ENCODE data around the gene PHOSPHO2. TPM values are rescaled to one million over a fixed set of nuclear protein-coding genes. Genes with fewer than 3 reads are reported as not detected.

Gene PHOSPHO2
- total and polyA plus RNA-seq, 9 of the 15 experiments (the other 6 are each of a cell fraction or from before 2014, with no cell fraction given), result 7.8 to 19.1 (median 11.7) TPM

- no peaks in the 10 kb centered on the region for H3K9me1 ChIP-seq (ENCODE audit: control insufficient read depth, insufficient read depth, low read length)
- 2% methylated on average over 17 of the region's 17 CpGs for WGBS (ENCODE audit: insufficient coverage, low coverage, missing lambda C conversion rate)
- H3K27ac ChIP-seq (ENCODE audit: extremely low read depth, low read depth, low read length), result peak overlapping the region; percentile 21; the same call in 1 of the 3 replicates
- FAIRE-seq (peak; percentile 89), ATAC-seq (peak; percentile 76), DNase-seq (ENCODE audit: extremely low read depth in 1 of 4, low spot score in 3 of 4) (peak; percentile 29 to 76 (median 52))
- in situ Hi-C loops (cut with MboI), result no loop called here
- H3K4me3 ChIP-seq, result peak overlapping the region; percentile 29
- CTCF ChIA-PET (ENCODE audit: low intra/inter-chr PET ratio), result no interaction called here
- H3K27me3 ChIP-seq (ENCODE audit: control insufficient read depth in 2 of 2, insufficient read depth in 2 of 2, low read length in 2 of 2), result no peaks in the 10 kb centered on the region
- no TSS peak for BruUV-seq (replicated peaks)
- no peaks in the 10 kb centered on the region for H3K9me3 ChIP-seq (replicated peaks; ENCODE audit: control insufficient read depth, insufficient read depth, low read depth, low read length)
- no peaks in the 10 kb centered on the region for H3K79me2 ChIP-seq (ENCODE audit: control insufficient read depth, insufficient read depth, low read length)
- peak overlapping the region; percentile 4 to 75; a peak in 1 of 4 replicates for H3K9ac ChIP-seq (ENCODE audit: insufficient read depth in 1 of 2, low read depth in 2 of 2, low read length in 2 of 2)
- H3K4me1 ChIP-seq (replicated peaks in 1 of 2; ENCODE audit: control insufficient read depth in 2 of 2, insufficient read depth in 2 of 2, low read length in 2 of 2), result peaks cover 23 to 48% of the 10 kb centered on the region in 2 experiments
- H3K36me3 ChIP-seq (ENCODE audit: control insufficient read depth, insufficient read depth, low read length), result peaks cover 3% of the 10 kb centered on the region; the same call in 1 of the 3 replicates
- POLR2A ChIA-PET, result interaction anchor here (0.7 to 4.7 kb wide), 13 partner anchors 10 to 337 kb away, joined by 3 to 60 read pairs (median 5); partner anchors contain the start of gene KLHL23
- intact Hi-C loops (cut with micrococcal nuclease), result no loop called here
- peak overlapping the region; percentile 71 for H3K4me2 ChIP-seq (ENCODE audit: insufficient read depth, low read length)
- H4K20me1 ChIP-seq (replicated peaks; ENCODE audit: control insufficient read depth, insufficient read depth, low read length), result no peaks in the 10 kb centered on the region
- peak overlapping the region; percentile 60 for H2AFZ ChIP-seq (ENCODE audit: low read depth, low read length)
- TF ChIP-seq, protein P1, sequence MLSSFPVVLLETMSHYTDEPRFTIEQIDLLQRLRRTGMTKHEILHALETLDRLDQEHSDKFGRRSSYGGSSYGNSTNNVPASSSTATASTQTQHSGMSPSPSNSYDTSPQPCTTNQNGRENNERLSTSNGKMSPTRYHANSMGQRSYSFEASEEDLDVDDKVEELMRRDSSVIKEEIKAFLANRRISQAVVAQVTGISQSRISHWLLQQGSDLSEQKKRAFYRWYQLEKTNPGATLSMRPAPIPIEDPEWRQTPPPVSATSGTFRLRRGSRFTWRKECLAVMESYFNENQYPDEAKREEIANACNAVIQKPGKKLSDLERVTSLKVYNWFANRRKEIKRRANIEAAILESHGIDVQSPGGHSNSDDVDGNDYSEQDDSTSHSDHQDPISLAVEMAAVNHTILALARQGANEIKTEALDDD (IDR thresholded peaks at IDR 0.05), result peak; percentile 99
- TF ChIP-seq ZNF511 (CRISPR knock-in tag; IDR thresholded peaks at IDR 0.05), result no peak; the same call in 1 of the 2 replicates
- TF ChIP-seq BMI1 (IDR thresholded peaks at IDR 0.05; ENCODE audit: low read length), result no peak
- TF ChIP-seq FOXJ2 (tag; IDR thresholded peaks at IDR 0.05), result 0 out of 2 replicates have a peak, but pooled peaks have one; percentile 23
- no peak for TF ChIP-seq ERF (CRISPR knock-in tag; IDR thresholded peaks at IDR 0.05)
- peak; percentile 54; the same call in 1 of the 2 replicates for TF ChIP-seq NCOR1 (IDR thresholded peaks at IDR 0.05)
- TF ChIP-seq, protein P2, sequence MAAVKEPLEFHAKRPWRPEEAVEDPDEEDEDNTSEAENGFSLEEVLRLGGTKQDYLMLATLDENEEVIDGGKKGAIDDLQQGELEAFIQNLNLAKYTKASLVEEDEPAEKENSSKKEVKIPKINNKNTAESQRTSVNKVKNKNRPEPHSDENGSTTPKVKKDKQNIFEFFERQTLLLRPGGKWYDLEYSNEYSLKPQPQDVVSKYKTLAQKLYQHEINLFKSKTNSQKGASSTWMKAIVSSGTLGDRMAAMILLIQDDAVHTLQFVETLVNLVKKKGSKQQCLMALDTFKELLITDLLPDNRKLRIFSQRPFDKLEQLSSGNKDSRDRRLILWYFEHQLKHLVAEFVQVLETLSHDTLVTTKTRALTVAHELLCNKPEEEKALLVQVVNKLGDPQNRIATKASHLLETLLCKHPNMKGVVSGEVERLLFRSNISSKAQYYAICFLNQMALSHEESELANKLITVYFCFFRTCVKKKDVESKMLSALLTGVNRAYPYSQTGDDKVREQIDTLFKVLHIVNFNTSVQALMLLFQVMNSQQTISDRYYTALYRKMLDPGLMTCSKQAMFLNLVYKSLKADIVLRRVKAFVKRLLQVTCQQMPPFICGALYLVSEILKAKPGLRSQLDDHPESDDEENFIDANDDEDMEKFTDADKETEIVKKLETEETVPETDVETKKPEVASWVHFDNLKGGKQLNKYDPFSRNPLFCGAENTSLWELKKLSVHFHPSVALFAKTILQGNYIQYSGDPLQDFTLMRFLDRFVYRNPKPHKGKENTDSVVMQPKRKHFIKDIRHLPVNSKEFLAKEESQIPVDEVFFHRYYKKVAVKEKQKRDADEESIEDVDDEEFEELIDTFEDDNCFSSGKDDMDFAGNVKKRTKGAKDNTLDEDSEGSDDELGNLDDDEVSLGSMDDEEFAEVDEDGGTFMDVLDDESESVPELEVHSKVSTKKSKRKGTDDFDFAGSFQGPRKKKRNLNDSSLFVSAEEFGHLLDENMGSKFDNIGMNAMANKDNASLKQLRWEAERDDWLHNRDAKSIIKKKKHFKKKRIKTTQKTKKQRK (IDR thresholded peaks at IDR 0.05; ENCODE audit: borderline replicate concordance, low read depth, low read length), result no peak
- peak; percentile 66 for TF ChIP-seq CEBPB (tag; IDR thresholded peaks at IDR 0.05)
- peak in 1 of 3 experiments; percentile 22; a peak in 2 of 6 replicates for TF ChIP-seq CTCF (IDR thresholded peaks at IDR 0.05 in 2 of 3, conservative IDR thresholded peaks at IDR 0.05 in 1 of 3; ENCODE audit: insufficient read depth in 2 of 3, low read depth in 1 of 3, low read length in 3 of 3)
- peak; percentile 57; the same call in 1 of the 2 replicates for TF ChIP-seq RNF2 (IDR thresholded peaks at IDR 0.05)
- TF ChIP-seq CREB5 (CRISPR knock-in tag; IDR thresholded peaks at IDR 0.05), result no peak
Observed at GRCh38 chr2:169715379-169716237, 21.3 kb downstream of the PHOSPHO2 start.
